HepG2 (cell line): ENCODE results near the gene SRD5A1. TPM values are rescaled to one million over a fixed set of nuclear protein-coding genes. Genes with fewer than 3 reads are reported as not detected.

Experiments used
- BRD4 ChIP-seq: sonication (generic); formaldehyde crosslinking; IDR thresholded peaks from 2 replicates; pipeline ENCODE4 v1.4.0; 2020; ENCODE audit warnings: missing genetic modification reagents
- CHD4 ChIP-seq: fragments of 200-600 bp; sonication (generic); IDR thresholded peaks from 2 replicates; pipeline ENCODE4 v1.7.0; 2017; ENCODE audit warnings: mild to moderate bottlenecking, low read length, borderline replicate concordance
- ELF3 ChIP-seq: IDR thresholded peaks from 2 replicates; pipeline ENCODE4 v1.6.1; 2016; ENCODE audit warnings: missing genetic modification reagents, missing compliant biosample characterization
- HIVEP1 ChIP-seq: sonication (generic); formaldehyde crosslinking; IDR thresholded peaks from 2 replicates; pipeline ENCODE4 v1.4.0; 2020; ENCODE audit warnings: mild to moderate bottlenecking, missing genetic modification reagents
- NFATC3 ChIP-seq: sonication (generic); formaldehyde crosslinking; IDR thresholded peaks from 2 replicates; pipeline ENCODE4 v1.5.1; 2020; ENCODE audit warnings: mild to moderate bottlenecking, missing genetic modification reagents
- PRMT3 ChIP-seq: sonication (generic); formaldehyde crosslinking; IDR thresholded peaks from 2 replicates; pipeline ENCODE4 v1.8.1; 2022; ENCODE audit warnings: low read depth, mild to moderate bottlenecking, moderate library complexity, missing genetic modification reagents, borderline replicate concordance
- PTBP1 ChIP-seq: fragments of 200-400 bp; formaldehyde crosslinking; IDR thresholded peaks from 2 replicates; pipeline ENCODE4 v1.6.1; 2018; ENCODE audit warnings: low read length, low read depth; ENCODE audit not compliant: poor library complexity, severe bottlenecking
- RAD51 ChIP-seq: fragments of 450-650 bp; IDR thresholded peaks from 2 replicates; pipeline ENCODE4 v1.6.1; 2016; ENCODE audit warnings: borderline replicate concordance
- RORA ChIP-seq: sonication (generic); formaldehyde crosslinking; IDR thresholded peaks from 2 replicates; pipeline ENCODE4 v1.5.0; 2020; ENCODE audit warnings: mild to moderate bottlenecking, missing genetic modification reagents, moderate library complexity
- SMARCC2 ChIP-seq: fragments of 450-650 bp; IDR thresholded peaks from 2 replicates; pipeline ENCODE4 v1.6.1; 2017; ENCODE audit warnings: antibody characterized with exemption, mild to moderate bottlenecking
- ZEB1 ChIP-seq: IDR thresholded peaks from 2 replicates; pipeline ENCODE4 v1.6.1; 2012; ENCODE audit warnings: mild to moderate bottlenecking, low read depth, inconsistent platforms; ENCODE audit not compliant: insufficient replicate concordance
- ZFX ChIP-seq: sonication (generic); formaldehyde crosslinking; IDR thresholded peaks from 2 replicates; pipeline ENCODE4 v1.4.0; 2020; ENCODE audit warnings: mild to moderate bottlenecking, low read depth, missing genetic modification reagents, moderate library complexity
- ZNF577 ChIP-seq: sonication (generic); formaldehyde crosslinking; IDR thresholded peaks from 2 replicates; pipeline ENCODE4 v1.4.0; 2020; ENCODE audit warnings: mild to moderate bottlenecking, low read depth, missing genetic modification reagents, borderline replicate concordance
- ZNF772 ChIP-seq: sonication (generic); formaldehyde crosslinking; IDR thresholded peaks from 2 replicates; pipeline ENCODE4 v1.5.0; 2020; ENCODE audit warnings: mild to moderate bottlenecking, missing genetic modification reagents
- polyA plus RNA-seq, 8 experiments: library from polyadenylated mRNA; depleted of rRNA in 3 of 8; stranded (reverse) in 7 of 8; unstranded in 1 of 8; fragments of >200 nt; fragmentation: Illumina TruSeq in 4 of 8; extraction: Trizol in 4 of 8; gene quantifications; 2 replicates each; pipeline versions ENCODE4 v1.2.1 to v1.2.3, GENCODE V29; 2011 to 2016; ENCODE audit warnings: low read depth in 4 of 8, missing spikeins in 1 of 8, mixed read lengths in 1 of 8; ENCODE audit not compliant: insufficient read depth in 1 of 8
- total RNA-seq, 5 experiments: library from RNA; depleted of rRNA; stranded (reverse); fragments of >200 nt; fragmentation: Illumina TruSeq; extraction: Trizol; gene quantifications; 2 replicates each; pipeline ENCODE4 v1.2.3, GENCODE V29; 2016; ENCODE audit warnings: low read depth in 1 of 5
- TF ChIP-seq, protein P1 (sequence below): IDR thresholded peaks from 2 replicates; pipeline ENCODE4 v1.4.0; 2020; ENCODE audit warnings: mild to moderate bottlenecking, missing genetic modification reagents
- TF ChIP-seq, protein P2 (sequence below): sonication (generic); formaldehyde crosslinking; IDR thresholded peaks from 2 replicates; pipeline ENCODE4 v1.4.0; 2020; ENCODE audit warnings: missing genetic modification reagents, borderline replicate concordance
- TF ChIP-seq, protein P3 (sequence below): sonication (generic); formaldehyde crosslinking; IDR thresholded peaks from 2 replicates; pipeline ENCODE4 v1.4.0; 2020; ENCODE audit warnings: missing genetic modification reagents, borderline replicate concordance
- TF ChIP-seq, protein P4 (sequence below): IDR thresholded peaks from 2 replicates; pipeline ENCODE4 v1.6.1; 2016; ENCODE audit warnings: missing biosample characterization, missing genetic modification reagents, low read depth

Gene SRD5A1
- total and polyA plus RNA-seq, 2 of the 13 experiments (the other 11 are each of a cell fraction or from before 2014, with no cell fraction given) = 6.1 to 9.9 TPM

DNA sequence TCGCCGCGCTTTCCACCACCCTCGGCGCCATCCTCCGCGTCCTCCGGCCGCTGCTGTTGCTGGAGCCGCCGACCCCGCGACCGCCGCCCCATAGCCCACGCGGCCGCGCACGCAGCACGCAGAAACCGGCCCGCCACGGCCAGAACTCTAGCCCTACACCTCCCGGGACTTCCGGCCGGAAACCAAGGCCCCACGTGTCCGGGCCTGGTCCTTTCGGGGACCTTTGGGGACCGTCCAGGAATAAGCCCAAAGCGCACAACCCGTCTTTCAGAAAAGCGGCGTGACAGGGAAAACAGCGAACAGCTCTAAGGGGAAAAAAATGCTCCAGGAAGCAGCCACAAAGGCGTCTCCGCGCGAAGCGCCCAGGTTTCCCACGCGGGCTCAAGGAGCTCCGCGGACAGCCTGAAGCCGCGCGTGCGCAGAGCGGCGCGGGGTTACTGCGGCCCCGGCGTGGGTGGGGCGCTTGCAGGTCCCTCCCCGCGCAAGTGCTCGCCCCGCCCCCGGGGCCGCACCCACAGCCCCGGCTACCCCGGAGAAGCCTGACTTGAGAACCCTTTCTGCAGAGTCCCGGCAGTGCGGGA lies at the start of gene SRD5A1, which contains the start of gene NSUN2 (continued):
- TF ChIP-seq, protein P1, sequence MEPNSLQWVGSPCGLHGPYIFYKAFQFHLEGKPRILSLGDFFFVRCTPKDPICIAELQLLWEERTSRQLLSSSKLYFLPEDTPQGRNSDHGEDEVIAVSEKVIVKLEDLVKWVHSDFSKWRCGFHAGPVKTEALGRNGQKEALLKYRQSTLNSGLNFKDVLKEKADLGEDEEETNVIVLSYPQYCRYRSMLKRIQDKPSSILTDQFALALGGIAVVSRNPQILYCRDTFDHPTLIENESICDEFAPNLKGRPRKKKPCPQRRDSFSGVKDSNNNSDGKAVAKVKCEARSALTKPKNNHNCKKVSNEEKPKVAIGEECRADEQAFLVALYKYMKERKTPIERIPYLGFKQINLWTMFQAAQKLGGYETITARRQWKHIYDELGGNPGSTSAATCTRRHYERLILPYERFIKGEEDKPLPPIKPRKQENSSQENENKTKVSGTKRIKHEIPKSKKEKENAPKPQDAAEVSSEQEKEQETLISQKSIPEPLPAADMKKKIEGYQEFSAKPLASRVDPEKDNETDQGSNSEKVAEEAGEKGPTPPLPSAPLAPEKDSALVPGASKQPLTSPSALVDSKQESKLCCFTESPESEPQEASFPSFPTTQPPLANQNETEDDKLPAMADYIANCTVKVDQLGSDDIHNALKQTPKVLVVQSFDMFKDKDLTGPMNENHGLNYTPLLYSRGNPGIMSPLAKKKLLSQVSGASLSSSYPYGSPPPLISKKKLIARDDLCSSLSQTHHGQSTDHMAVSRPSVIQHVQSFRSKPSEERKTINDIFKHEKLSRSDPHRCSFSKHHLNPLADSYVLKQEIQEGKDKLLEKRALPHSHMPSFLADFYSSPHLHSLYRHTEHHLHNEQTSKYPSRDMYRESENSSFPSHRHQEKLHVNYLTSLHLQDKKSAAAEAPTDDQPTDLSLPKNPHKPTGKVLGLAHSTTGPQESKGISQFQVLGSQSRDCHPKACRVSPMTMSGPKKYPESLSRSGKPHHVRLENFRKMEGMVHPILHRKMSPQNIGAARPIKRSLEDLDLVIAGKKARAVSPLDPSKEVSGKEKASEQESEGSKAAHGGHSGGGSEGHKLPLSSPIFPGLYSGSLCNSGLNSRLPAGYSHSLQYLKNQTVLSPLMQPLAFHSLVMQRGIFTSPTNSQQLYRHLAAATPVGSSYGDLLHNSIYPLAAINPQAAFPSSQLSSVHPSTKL (CRISPR knock-in tag) = peak; percentile 11; the same call in 1 of the 2 replicates
- no peak for TF ChIP-seq HIVEP1 (CRISPR knock-in tag)
- TF ChIP-seq ELF3 (CRISPR knock-in tag) = peak; percentile 54
- no peak for TF ChIP-seq ZEB1
- no peak for TF ChIP-seq PRMT3 (CRISPR knock-in tag)
- TF ChIP-seq, protein P2, sequence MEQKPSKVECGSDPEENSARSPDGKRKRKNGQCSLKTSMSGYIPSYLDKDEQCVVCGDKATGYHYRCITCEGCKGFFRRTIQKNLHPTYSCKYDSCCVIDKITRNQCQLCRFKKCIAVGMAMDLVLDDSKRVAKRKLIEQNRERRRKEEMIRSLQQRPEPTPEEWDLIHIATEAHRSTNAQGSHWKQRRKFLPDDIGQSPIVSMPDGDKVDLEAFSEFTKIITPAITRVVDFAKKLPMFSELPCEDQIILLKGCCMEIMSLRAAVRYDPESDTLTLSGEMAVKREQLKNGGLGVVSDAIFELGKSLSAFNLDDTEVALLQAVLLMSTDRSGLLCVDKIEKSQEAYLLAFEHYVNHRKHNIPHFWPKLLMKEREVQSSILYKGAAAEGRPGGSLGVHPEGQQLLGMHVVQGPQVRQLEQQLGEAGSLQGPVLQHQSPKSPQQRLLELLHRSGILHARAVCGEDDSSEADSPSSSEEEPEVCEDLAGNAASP (CRISPR knock-in tag) = no peak
- no peak for TF ChIP-seq RORA
- TF ChIP-seq, protein P3, sequence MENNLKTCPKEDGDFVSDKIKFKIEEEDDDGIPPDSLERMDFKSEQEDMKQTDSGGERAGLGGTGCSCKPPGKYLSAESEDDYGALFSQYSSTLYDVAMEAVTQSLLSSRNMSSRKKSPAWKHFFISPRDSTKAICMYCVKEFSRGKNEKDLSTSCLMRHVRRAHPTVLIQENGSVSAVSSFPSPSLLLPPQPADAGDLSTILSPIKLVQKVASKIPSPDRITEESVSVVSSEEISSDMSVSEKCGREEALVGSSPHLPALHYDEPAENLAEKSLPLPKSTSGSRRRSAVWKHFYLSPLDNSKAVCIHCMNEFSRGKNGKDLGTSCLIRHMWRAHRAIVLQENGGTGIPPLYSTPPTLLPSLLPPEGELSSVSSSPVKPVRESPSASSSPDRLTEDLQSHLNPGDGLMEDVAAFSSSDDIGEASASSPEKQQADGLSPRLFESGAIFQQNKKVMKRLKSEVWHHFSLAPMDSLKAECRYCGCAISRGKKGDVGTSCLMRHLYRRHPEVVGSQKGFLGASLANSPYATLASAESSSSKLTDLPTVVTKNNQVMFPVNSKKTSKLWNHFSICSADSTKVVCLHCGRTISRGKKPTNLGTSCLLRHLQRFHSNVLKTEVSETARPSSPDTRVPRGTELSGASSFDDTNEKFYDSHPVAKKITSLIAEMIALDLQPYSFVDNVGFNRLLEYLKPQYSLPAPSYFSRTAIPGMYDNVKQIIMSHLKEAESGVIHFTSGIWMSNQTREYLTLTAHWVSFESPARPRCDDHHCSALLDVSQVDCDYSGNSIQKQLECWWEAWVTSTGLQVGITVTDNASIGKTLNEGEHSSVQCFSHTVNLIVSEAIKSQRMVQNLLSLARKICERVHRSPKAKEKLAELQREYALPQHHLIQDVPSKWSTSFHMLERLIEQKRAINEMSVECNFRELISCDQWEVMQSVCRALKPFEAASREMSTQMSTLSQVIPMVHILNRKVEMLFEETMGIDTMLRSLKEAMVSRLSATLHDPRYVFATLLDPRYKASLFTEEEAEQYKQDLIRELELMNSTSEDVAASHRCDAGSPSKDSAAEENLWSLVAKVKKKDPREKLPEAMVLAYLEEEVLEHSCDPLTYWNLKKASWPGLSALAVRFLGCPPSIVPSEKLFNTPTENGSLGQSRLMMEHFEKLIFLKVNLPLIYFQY = no peak
- TF ChIP-seq, protein P4, sequence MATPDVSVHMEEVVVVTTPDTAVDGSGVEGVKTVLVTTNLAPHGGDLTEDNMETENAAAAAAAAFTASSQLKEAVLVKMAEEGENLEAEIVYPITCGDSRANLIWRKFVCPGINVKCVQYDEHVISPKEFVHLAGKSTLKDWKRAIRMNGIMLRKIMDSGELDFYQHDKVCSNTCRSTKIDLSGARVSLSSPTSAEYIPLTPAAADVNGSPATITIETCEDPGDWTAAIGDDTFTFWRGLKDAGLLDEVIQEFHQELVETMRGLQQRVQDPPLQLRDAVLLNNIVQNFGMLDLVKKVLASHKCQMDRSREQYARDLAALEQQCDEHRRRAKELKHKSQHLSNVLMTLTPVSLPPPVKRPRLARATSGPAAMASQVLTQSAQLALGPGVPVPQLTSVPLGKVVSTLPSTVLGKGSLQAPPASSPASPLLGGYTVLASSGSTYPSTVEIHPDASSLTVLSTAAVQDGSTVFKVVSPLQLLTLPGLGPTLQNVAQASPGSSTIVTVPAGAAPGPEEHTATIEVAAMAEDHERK (CRISPR knock-in tag) = no peak
- TF ChIP-seq CHD4 = no peak
- peak; percentile 94 for TF ChIP-seq ZFX (CRISPR knock-in tag)
- TF ChIP-seq BRD4 (CRISPR knock-in tag) = no peak
- TF ChIP-seq NFATC3 (CRISPR knock-in tag) = no peak
- peak; percentile 27; the same call in 1 of the 2 replicates for TF ChIP-seq ZNF772 (CRISPR knock-in tag)
- TF ChIP-seq ZNF577 (CRISPR knock-in tag) = no peak
- TF ChIP-seq SMARCC2 = no peak
- no peak for TF ChIP-seq RAD51
- no peak for TF ChIP-seq PTBP1
- TF ChIP-seq, all 625 proteins: peak for 142
